NCI-H187 (cell line): ENCODE results near the gene XXYLT1.

ENCODE experiments used
- DNase-seq, 2 experiments: peaks; one replicate each; lab custom pipeline; 2025; lab: John Stamatoyannopoulos, UW

XXYLT1 gene

DNA sequence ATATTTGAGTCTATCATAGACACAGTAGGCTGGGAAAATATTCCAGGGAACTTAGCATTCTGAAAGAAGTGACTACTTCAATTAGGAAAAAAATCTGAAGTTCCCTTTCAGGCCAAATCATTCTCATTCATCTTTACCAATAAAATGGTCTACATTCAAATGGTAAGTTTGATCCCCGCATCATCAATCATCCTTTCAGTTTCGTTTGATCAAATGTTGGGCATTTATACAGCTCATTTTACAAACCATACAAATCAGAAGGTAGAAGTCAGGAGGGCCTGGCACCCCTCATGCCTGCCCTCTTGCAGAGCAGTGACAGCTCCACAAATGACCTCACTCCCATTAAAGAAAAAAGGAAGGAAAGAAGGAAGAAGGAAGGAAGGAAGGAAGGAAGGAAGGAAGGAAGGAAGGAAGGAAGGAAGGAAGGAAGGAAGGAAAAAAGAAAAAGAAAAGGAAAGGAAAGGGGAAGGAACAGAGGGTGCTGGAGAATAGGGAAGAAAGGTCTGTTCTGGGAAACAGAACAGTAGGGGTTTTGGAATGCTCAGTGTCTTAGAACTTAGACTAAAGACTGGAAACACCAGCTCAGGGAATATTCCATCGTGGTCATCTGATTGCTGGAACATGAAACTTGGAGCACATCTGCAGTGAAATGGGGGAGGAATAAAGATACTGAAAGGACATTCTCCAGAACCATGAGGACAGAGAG is 86.1 kb downstream of the XXYLT1 start:
- no peak for DNase-seq

DNA sequence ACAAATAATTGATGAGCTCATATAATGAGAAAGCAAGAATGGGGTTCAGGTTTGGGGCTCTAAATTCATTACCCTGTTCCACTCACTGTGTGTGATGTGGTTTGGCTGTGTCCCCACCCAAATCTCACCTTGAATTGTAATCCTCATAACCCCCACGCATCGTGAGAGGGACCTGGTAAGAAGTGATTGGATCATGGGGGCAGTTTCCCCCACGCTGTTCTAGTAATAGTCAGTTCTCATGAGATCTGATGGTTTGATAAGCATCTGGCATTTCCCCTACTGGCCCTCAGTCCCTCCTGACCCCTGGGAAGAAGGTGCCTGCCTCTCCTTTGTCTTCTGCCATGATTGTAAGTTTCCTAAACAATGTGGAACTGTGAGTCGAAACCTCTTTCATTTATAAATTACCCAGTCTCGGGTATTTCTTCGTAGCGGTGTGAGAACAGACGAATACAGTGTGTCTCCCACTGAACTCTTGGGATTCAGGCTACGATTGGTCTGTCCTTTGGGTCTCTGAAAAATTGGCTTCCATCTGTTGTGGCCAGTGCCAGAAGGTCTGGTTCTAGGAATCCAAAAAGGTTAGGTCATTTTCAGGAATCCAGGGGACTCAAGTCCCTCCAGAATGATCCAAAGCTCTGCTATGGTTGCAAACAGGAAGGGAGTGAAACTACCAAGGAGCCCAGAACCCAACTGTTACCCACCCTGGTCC is 87.7 kb downstream of the XXYLT1 start:
- DNase-seq, result no peak

- no peak for DNase-seq
Observed at GRCh38 chr3:195182470-195182795, 88.5 kb downstream of the XXYLT1 start.

DNA sequence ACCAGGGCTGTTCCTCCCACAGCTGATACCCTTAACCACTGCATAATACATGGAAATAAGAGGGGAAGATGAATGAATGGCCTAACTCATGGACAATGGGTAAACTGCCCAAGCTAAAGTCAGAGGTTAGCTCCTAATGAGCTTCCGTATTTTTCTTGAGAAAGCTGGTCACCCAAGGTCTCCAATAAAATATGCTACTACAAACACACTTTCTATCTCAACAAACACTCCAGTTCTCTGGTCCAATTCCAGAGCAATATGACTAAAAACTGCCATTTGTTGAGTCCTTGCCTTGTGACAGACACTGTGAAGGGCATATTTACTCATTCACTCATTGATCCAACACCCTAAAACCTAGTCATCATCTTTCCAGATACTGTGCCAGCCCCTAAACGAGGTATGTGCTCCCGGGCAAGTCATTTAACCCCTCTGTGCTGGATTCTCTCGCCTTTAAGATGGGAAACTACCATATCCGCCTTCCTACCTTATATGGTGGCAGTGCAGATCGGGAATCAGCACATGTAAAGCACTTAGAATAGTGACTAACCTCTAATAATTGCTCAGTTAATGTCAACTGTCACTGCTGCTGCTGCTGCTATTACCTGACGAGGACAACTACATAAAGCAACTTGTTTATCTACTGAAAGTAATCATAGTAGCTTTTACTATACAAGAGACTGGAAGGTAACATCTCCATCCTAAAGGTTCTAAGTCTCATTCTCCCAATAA is 89.1 kb downstream of the XXYLT1 start:
- DNase-seq, result no peak

DNA sequence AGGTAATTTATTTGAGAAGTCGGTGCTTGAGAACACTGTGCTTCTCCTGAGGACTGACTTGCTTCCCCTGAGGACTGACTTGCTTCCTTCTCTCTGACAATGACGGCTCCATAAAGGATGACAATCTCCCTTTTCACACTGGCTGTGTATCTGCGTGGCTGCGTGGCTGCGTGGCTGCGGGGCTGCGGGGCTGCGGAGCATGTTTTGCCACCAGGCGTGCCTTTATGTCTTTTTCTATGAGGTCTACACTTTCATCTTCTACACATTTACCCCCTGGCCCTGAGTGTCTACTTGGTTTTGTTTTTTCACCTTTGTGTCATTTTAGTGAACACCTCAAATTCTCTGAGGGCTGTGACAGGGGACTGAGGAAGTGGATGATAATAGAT is 89.9 kb downstream of the XXYLT1 start:
- no peak for DNase-seq

- no peak for DNase-seq
Observed at GRCh38 chr3:195180490-195181112, 90.4 kb downstream of the XXYLT1 start.

GRCh38 chr3:195179776-195180489 is 91.0 kb downstream of the XXYLT1 start:
- DNase-seq, result no peak

DNA sequence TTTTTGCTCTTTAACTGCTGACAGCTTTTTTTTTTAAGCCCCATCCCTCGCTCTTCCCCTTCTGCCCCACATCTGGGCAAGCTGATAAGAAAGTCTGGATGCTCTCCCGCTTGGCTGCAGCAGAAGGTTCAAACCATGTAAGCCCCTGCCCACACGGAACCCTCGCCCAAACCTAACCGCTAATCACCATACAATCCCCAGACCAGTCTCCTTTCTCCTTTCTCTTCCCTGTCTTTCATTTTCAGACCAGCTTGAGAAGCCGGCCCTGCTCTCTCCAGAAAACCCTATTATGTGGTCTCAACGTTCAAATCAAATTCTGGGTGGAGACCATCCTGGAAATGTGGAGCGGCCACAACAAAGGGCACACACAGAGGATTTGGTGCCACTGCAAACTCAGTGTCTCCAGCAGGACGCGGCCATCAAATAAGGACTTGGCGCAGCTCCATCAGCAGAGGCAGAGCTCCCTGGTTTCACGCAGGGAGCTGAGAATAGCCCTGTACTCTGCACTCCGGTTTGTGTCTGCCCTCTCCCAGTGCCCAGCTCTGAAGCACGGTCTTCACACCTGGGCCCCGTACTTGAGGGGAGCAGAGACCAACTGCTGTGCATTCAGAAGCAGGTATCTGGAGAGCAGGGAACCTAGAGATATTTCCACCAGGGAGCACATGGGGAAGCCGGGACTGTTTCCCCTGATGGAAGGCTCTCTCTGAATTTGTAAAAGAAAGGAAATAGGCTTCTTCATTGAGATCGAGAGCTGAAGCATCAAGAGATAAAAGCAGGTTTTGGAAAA is 92.6 kb downstream of the XXYLT1 start:
- DNase-seq, result no peak

GRCh38 chr3:195177422-195178123 is 93.4 kb downstream of the XXYLT1 start:
- DNase-seq, result no peak

DNA sequence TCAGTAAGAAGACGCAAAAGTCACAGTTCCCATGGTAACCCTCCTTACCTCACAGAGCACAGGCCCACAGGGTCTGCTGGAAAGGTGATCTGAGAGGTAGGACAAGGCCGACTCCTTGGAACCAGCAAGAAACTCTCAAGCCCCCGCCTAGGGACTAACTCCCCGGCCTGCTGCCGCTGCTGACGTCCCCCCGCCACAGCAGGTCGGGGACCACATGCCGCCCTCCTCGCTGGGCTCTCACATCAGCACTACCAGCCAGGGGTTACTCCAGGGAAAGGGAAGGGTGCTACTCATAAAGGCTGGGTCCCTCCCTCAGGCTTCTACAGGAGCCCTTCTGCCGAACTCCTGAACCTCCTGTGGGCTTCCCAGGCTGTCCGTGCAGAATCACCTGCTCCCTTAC is 94.2 kb downstream of the XXYLT1 start:
- no peak for DNase-seq

- DNase-seq, result no peak
Observed at GRCh38 chr3:195175476-195176337, 95.3 kb downstream of the XXYLT1 start.

- no peak for DNase-seq
Observed at GRCh38 chr3:195175076-195175475, 95.9 kb downstream of the XXYLT1 start.

- no peak for DNase-seq
Observed at GRCh38 chr3:195173657-195174056, 97.3 kb downstream of the XXYLT1 start.

- no peak for DNase-seq
Observed at GRCh38 chr3:195172896-195173295, 98.1 kb downstream of the XXYLT1 start.

DNA sequence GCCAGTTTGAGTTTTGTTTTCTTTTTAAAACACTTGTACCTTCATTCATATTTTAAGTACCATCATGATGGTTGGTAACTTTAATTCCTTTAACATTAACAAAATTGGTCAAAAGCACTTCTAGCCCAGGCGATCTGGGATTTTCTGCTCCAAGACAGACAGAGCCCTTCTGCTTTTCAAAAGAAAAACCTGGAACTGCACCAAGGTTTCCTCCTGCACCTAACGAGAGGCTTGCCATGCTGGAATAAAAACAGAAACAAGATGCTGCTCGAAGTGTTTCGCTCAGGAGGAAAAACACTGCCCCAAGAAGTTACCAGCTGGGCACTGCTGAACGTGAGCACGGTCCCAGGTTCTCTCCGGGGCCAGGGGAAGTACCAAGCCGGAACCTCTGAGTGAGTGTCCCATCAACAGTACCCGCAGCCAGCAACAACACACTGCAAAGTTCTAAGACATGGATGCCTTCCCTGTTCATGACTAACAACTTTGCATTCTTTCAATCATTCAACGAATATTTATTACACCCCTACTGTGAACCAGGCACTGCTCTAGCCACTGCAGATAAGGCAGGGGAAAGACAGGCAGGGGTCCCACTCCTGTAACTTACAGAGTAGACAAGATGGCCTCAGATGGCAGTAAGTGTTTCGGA is 98.8 kb downstream of the XXYLT1 start:
- no peak for DNase-seq

DNA sequence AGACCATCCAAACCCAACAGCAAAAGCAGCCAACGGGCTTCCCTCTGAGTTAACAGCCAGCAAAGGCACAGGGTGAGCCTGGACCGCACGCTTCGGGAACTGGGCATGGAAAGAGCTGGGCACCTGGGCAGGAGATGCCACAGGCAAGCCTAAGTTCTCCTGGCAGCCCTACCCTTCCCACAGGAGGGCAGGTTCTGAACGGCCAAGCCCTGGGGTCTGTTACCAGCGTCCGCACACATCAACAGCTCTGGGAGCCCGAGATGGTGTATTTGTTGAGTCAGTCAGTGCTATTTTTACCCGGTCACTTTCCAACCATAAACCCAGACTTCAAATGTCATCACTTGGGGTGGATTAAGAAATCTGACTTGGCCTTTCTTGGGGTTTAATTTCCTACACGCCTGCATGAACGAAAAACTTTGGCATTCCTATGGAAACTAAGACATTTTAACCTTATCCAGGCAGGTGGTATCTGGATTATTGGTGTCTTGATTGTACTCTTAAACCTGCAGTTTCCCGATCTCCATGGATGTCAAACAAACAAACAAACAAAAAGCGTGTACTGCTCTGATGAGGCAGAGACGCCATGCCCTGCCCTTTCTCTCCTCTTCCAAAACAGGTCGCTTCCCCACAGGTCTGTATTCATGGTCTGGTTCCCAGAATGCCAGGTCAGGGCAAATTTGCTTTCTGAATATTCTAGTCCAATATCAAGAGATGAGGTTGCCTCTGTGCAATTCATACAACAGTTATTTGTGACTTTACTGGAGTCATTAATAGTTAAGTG is 99.7 kb downstream of the XXYLT1 start:
- no peak for DNase-seq

DNA sequence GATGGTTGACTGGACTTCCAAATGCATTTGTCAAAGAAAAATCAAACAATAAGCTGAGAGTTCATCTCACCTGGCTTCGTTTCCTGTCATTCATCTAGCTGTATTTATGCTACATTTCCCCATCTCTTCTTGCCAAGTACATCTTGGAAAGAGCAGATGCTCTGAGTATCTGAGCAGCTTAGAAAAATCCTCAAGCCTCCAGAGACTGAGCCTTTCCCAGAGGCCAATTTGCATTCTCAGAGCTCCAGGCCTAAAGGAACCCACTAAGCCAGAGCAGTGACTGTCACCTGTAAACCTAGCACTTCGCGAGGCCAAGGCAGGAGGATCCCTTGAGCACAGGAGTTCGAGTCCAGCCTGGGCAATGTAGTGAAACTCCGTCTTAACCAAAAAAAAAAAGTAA is 100.5 kb downstream of the XXYLT1 start:
- DNase-seq, result no peak

DNA sequence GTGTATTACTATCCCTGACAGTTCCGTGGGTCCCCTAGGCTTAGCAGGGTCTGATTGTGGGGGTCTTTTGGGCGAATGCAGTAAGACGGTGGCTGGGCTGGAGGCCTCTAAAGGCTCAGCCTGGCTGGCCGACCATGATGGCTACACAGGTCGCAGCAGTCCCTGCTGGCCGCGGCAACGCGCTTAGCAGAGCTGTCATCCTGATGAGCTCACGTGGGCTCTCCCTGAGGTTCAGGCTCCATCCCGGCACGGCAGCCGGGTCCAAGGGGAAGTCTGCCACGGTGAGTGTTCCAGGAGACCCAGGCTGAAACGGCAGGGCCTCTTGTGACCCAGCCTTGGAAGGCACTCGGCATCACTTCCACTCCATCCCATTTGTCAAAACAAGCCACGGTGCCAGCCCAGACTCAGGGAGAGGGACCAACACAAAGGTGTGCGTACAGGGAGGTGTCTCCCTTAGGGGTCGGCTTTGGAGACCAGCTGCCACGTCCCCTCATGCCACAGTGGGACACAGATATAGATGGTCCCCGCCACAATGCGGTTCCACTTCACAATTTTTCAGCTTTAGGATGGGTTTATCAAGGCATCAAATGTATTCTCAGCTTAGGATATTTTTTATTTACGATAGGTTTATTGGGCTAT is 101.8 kb downstream of the XXYLT1 start:
- no peak for DNase-seq
